ENCODE results near the gene OLFML1. TPM values are rescaled to one million over a fixed set of nuclear protein-coding genes. Genes with fewer than 3 reads are reported as not detected.

Gene OLFML1
- 1 to 10 TPM; 1.7 to 4.0 (median 2.4) TPM for total RNA-seq

DNA sequence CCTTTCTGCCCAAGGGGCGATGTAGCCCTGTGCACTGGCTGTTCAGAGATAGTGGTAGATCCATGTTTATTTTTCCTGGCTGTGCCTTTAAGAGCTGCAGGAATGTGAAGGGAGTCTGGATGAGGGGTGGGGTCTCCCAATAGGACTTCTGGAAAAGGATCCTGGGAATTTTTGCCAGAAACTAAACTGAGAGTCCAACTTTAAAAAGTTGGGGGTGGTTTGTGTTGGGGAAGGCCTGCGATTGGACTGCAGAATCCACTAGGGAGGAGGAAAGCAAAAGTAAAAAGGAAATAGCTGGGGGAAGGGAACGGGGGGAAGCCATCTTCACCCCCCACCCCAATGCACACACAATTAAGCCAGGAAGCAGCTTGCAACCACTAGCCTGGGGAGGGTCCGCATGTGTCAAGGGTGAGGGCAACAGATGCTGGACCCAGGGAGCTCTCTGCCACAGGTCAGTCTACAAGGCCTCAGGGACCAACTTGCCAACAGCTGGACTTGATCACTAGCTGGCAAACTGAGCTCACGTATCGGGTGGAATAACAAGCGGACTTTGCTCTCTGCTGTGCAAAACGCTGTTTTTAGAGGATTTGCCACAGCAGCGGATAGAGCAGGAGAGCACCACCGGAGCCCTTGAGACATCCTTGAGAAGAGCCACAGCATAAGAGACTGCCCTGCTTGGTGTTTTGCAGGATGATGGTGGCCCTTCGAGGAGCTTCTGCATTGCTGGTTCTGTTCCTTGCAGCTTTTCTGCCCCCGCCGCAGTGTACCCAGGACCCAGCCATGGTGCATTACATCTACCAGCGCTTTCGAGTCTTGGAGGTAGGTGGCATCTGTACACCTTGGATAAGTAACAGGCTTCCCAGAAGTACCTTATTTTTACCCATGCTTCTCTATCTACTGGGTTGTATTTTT is at the start of gene OLFML1:
OLFML1 (plus strand) TSS at position 321 of the 912 bp plus-strand sequence; CDS start at position 691, 370 bp downstream.
- Histone ChIP-seq H3K27ac (peak within 1 kb of the TSS; percentile 6 to 60 (median 29)), H3K4me1 (peaks cover 0 to 3% of the 10 kb centered on the region in 2 donors), H3K36me3 (no peaks in the 10 kb centered on the region), H3K9me3 (no peaks in the 10 kb centered on the region), H3K4me3 (peak within 1 kb of the TSS; percentile 12 to 42 (median 35)), H3K27me3 (no peaks in the 10 kb centered on the region)
- in situ Hi-C loops (cut with MboI; ENCODE audit: low sequenced_read_pairs in 4 of 4): no loop called here
- ATAC-seq: peak; percentile 21 to 33
- DNase-seq: peak in 1 of 2 donors; percentile 14
- intact Hi-C loops (cut with DNase I; ENCODE audit: low total_unique reads): no loop called here
- TF ChIP-seq POLR2A (IDR thresholded peaks at IDR 0.05) (no peak), CTCF (IDR thresholded peaks at IDR 0.05 in 4 of 5, conservative IDR thresholded peaks at IDR 0.05 in 1 of 5) (no peak)

GRCh38 chr11:7436146-7436545 is 49.2 kb upstream of the OLFML1 start:
- ATAC-seq (no peak), DNase-seq (no peak)
- in situ Hi-C loops (cut with MboI; ENCODE audit: low sequenced_read_pairs in 4 of 4) (loop anchor here in 2 of 4 donors (25.0 kb wide), 1 partner anchor 324 kb away; no protein-coding TSS in a partner anchor), intact Hi-C loops (cut with DNase I; ENCODE audit: low total_unique reads) (no loop called here)
- no peaks in the 10 kb centered on the region for H3K36me3 ChIP-seq
- no peak for TF ChIP-seq POLR2A (IDR thresholded peaks at IDR 0.05)
- no peak overlapping the region for H3K27ac ChIP-seq
- no peak overlapping the region for H3K4me3 ChIP-seq
- no peaks in the 10 kb centered on the region for H3K9me3 ChIP-seq
- H3K4me1 ChIP-seq: no peaks in the 10 kb centered on the region
- no peaks in the 10 kb centered on the region for H3K27me3 ChIP-seq

DNA sequence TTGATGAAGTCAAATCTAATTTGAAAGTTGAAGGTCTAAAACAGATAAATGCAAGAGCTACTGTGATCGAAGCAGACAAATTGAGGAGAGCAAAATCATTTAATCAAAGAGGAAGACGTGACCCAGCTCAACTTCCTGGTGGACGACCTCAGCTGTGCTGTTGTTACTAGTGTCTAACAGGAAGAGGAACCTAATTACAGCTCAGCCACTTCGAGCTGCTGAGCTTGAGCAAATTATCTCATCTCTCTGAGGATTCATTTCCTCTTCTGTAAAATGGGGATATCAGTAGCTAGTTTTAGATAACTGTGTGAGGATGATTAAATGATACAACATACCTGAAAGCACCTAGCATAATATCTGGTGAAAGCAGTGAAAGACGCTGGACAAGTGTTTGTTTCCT is 48.6 kb upstream of the OLFML1 start:
- Histone ChIP-seq H3K36me3 (no peaks in the 10 kb centered on the region), H3K4me1 (no peaks in the 10 kb centered on the region), H3K27ac (no peak overlapping the region), H3K9me3 (no peaks in the 10 kb centered on the region), H3K27me3 (no peaks in the 10 kb centered on the region), H3K4me3 (no peak overlapping the region)
- ATAC-seq (no peak), DNase-seq (no peak)
- no peak for TF ChIP-seq CTCF (IDR thresholded peaks at IDR 0.05 in 4 of 5, conservative IDR thresholded peaks at IDR 0.05 in 1 of 5)
- TF ChIP-seq POLR2A (IDR thresholded peaks at IDR 0.05): no peak
- intact Hi-C loops (cut with DNase I; ENCODE audit: low total_unique reads) (no loop called here), in situ Hi-C loops (cut with MboI; ENCODE audit: low sequenced_read_pairs in 4 of 4) (loop anchor here in 2 of 4 donors (25.0 kb wide), 1 partner anchor 324 kb away; no protein-coding TSS in a partner anchor)

GRCh38 chr11:7437696-7438095 is 47.6 kb upstream of the OLFML1 start:
- ATAC-seq (no peak), DNase-seq (no peak)
- Histone ChIP-seq H3K4me3 (no peak overlapping the region), H3K4me1 (no peaks in the 10 kb centered on the region), H3K27me3 (no peaks in the 10 kb centered on the region), H3K36me3 (no peaks in the 10 kb centered on the region), H3K9me3 (no peaks in the 10 kb centered on the region), H3K27ac (no peak overlapping the region)
- no peak for TF ChIP-seq POLR2A (IDR thresholded peaks at IDR 0.05)
- no peak for TF ChIP-seq CTCF (IDR thresholded peaks at IDR 0.05 in 4 of 5, conservative IDR thresholded peaks at IDR 0.05 in 1 of 5)
- intact Hi-C loops (cut with DNase I; ENCODE audit: low total_unique reads): no loop called here
- in situ Hi-C loops (cut with MboI; ENCODE audit: low sequenced_read_pairs in 4 of 4): loop anchor here in 2 of 4 donors (25.0 kb wide), 1 partner anchor 325 kb away; no protein-coding TSS in a partner anchor

- no peaks in the 10 kb centered on the region for H3K27me3 ChIP-seq
- DNase-seq: no peak
- no peak for TF ChIP-seq POLR2A (IDR thresholded peaks at IDR 0.05)
- no peak for TF ChIP-seq CTCF (IDR thresholded peaks at IDR 0.05 in 4 of 5, conservative IDR thresholded peaks at IDR 0.05 in 1 of 5)
- no peak overlapping the region for H3K4me3 ChIP-seq
- in situ Hi-C loops (cut with MboI; ENCODE audit: low sequenced_read_pairs in 4 of 4) (loop anchor here in 2 of 4 donors (25.0 kb wide), 1 partner anchor 328 kb away; no protein-coding TSS in a partner anchor), intact Hi-C loops (cut with DNase I; ENCODE audit: low total_unique reads) (loop anchor here (5.0 kb wide), 2 partner anchors 72 to 343 kb away; partner anchors contain the start of gene PPFIBP2)
- no peaks in the 10 kb centered on the region for H3K9me3 ChIP-seq
- H3K27ac ChIP-seq: no peak overlapping the region
- no peak for ATAC-seq
- no peaks in the 10 kb centered on the region for H3K36me3 ChIP-seq
- H3K4me1 ChIP-seq: no peaks in the 10 kb centered on the region
Observed at GRCh38 chr11:7439746-7440320, 45.5 kb upstream of the OLFML1 start.

Measured in gastrocnemius medialis (tissue), 4 donors.